GM18861 (cell line): ENCODE measurements around the gene ZFAND2B.

ENCODE experiments used
- ATAC-seq: cut with Tn5 transposase; IDR thresholded peaks from one replicate; pipeline ENCODE4 v1.9.1; 2021; ENCODE audit not compliant: unreplicated experiment

ZFAND2B gene

GRCh38 chr2:219204425-219205164 is 2.0 kb upstream of the ZFAND2B start:
- no peak for ATAC-seq

GRCh38 chr2:219205165-219205538 is 1.4 kb upstream of the ZFAND2B start:
- no peak for ATAC-seq

DNA sequence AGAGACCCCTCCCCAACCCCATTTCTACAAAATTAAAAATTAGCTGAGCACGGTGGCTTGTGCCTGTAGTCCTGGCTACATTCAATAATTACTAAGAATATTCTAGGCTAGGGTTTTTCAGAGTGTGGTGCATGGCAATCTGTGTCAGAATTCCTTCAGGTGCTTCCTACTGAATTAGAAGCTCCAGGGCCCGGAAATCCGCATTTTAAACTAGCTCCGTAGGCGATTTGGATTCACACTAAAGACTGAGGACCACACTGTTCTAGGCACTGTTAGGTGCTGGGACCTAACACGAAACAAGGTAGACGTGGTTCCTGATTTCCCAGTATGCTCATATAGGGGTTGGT is 628 bp upstream of the ZFAND2B start:
- ATAC-seq = no peak

DNA sequence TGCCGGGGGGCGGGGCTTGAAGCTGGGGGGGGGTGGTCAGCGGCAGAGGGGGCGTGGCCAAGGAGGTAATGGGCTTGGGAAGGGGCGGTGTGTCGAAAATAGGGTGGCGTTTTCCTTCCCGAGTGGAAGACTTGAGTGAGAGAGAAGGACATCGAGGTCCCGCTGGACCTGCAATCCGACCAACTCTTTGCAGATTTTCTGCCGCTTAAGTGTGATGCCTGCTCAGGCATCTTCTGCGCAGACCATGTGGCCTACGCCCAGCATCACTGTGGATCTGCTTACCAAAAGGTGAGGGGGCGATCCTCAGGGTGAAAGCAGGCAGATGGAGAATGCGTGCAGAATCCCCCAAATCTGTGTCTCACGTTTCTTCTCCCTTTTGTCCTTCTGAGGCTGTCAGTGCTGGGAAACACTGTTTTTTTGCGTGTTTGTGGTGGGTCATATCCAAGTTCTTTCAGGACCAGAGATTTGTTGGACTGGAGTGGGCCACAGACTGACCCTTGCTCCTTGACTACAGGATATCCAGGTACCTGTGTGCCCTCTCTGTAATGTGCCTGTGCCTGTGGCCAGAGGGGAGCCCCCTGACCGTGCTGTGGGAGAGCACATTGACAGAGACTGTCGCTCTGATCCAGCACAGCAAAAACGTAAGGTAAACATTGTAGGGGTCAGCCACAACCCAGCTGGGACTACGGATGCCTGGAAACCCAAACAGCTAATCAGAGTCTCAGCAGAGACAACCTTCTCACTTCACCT is 727 bp downstream of the ZFAND2B start:
- ATAC-seq = no peak

DNA sequence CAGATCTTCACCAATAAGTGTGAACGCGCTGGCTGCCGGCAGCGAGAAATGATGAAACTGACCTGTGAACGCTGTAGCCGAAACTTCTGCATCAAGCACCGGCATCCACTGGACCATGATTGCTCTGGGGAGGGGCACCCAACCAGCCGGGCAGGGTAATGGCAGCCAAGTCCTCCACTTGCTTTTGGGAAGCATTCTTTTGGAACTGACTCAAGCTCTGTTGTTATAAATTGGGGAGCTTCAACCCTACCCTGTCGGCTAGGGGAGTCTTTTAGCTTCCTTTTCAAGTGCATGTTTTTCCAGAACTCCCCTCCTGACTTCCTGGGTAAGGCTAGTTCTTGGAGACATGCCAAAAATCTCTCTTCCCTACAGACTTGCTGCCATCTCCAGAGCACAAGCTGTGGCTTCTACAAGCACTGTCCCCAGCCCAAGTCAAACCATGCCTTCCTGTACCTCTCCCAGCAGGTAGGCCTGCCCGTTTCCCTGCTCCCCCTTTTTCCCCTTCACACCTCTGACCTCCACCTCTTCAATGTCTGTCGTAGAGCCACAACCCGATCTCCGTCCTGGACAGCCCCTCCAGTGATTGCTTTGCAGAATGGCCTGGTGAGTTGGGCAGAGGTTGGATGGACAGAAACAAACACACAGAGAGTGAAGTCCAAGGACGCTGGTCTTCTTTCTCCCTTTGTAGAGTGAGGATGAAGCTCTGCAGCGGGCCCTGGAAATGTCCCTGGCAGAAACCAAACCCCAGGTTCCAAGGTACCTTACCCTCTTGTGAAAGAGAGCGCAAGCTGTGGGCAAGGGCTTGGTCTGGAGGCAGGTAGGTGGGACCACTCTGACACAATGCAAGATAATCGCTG is 1.5 kb downstream of the ZFAND2B start:
- ATAC-seq = no peak

DNA sequence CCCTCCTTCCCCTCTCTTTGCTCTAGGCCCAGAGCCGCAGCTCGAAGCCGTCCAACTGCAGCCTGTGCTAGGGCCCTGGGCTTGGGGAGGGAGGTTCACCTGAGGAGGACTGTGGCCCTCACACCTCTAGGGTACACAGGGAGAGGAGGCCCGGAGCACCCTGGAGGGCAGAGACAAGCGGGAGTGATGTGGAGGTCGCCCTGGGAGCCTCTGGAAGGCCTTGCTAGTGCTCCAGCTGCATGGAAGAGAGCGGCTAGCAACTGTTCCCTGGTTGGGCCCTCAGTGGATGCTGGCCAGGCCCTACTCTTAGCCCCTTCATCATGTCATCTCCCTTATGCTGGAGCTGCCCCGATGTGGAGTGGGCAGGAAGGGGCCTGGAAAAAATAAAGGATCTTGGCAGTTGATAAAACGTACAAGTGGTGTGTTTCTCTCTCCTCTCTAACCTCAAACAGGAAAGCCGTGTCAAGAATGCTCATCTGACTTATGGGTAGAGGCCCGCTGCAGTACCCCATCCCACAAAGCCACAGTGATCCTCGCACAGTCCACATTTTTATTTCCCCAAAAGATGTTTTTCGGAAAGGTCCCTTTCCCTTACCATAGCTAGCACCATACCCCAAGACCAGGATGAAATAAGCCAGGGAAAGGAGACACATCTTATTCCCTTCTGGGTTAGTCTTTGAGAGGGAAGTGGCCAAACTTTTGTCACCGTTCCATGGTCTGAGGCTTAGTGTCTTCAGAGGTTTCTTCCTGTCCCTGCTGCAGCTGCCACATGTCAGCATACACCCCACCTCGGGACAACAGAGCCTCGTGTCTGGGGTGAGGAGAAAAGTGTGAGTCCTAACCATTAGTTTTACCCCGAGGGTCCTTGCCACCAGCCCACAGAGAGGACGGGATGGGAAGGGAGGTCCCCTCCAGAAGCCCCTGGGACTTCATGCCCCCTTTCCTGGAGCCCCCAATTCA is 2.9 kb downstream of the ZFAND2B start:
- no peak for ATAC-seq

GRCh38 chr2:219210196-219210885 is 3.8 kb downstream of the ZFAND2B start:
- ATAC-seq = no peak

DNA sequence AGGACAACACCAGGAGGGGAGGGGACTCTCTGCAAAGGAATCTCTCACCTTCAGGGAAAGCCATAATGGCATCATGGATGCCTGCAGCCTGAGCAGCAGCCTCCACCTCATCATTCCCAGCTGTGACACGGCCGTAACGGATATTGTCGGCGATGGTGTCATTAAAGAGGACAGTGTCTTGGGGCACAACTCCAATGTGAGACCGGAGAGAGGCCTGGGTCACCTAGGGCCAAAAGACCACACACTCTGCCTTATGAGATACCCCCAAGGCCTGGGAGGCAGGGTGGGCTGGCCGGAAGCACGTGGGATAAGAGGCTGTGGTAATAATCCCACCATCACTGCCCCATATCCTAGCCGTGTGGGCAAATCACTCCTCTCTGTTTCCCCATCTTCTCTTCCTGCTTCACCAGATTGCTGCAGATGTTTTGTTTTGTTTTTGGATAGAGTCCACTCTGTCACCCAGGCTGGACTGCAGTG is 4.3 kb downstream of the ZFAND2B start:
- ATAC-seq = no peak

GRCh38 chr2:219213026-219213415 is 6.4 kb downstream of the ZFAND2B start:
- ATAC-seq = no peak

- no peak for ATAC-seq
Measured at GRCh38 chr2:219213486-219214071, 7.0 kb downstream of the ZFAND2B start.

GRCh38 chr2:219214141-219214540 is 7.6 kb downstream of the ZFAND2B start:
- ATAC-seq = no peak

GRCh38 chr2:219214786-219215185 is 8.2 kb downstream of the ZFAND2B start:
- ATAC-seq = no peak

DNA sequence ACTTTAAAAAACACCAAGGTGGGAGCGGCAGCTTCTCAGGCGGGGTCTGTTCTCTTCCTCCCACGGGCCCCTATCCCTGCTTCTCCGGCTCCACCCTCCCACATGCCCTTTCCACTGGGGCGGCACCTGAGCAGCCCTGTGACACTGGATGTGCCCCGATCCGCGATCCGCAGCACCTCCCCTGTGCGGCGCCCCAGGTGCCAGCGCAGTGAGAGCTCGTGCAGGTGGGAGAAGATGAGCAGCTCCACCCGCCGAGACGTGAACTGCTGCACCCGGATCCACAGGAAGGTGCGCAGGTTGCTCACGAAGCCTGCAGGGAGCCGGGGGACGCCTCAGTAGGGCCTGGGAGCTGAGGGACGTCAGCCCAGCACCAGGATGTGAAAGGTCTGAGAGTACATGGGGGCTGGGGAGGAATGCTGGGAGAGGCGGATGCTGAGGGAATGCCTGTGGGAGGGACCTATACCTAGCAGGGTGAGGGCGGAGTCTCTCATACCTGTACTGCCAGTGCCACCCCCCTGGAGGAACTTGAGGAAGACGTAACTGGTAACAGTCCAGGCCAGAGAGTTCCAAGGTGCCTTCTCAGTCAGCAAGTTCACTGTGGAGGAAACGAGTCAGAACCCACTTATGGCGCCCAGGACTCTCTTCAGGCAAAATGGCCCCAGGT is 9.4 kb downstream of the ZFAND2B start:
- no peak for ATAC-seq

- ATAC-seq = no peak
Measured at GRCh38 chr2:219216535-219216915, 9.9 kb downstream of the ZFAND2B start.

DNA sequence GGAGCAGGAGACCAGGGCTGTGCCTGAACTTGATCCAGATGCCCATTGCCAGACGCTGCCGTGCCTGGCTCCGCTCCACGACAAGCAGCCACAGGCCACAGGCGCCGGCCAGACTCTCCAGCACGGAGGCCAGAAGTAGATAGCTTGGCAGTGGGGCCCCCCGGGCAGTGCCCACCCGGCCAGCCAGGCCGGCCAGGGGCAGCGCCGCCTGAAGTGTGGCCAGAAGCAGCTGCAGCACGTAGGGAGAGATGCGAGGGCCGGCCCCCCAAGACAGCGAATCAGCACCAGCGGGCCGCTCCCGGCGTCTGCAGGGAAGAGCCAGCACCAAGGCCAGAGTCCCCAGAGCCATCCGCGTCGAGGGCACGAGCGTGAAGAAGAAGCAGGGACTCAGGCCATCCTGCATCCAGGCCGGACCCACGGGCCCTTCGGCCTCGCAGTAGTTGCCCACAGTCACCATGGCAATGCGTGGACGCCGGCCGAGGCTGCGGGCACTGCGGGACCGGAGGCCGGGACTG is 11.7 kb downstream of the ZFAND2B start:
- no peak for ATAC-seq

DNA sequence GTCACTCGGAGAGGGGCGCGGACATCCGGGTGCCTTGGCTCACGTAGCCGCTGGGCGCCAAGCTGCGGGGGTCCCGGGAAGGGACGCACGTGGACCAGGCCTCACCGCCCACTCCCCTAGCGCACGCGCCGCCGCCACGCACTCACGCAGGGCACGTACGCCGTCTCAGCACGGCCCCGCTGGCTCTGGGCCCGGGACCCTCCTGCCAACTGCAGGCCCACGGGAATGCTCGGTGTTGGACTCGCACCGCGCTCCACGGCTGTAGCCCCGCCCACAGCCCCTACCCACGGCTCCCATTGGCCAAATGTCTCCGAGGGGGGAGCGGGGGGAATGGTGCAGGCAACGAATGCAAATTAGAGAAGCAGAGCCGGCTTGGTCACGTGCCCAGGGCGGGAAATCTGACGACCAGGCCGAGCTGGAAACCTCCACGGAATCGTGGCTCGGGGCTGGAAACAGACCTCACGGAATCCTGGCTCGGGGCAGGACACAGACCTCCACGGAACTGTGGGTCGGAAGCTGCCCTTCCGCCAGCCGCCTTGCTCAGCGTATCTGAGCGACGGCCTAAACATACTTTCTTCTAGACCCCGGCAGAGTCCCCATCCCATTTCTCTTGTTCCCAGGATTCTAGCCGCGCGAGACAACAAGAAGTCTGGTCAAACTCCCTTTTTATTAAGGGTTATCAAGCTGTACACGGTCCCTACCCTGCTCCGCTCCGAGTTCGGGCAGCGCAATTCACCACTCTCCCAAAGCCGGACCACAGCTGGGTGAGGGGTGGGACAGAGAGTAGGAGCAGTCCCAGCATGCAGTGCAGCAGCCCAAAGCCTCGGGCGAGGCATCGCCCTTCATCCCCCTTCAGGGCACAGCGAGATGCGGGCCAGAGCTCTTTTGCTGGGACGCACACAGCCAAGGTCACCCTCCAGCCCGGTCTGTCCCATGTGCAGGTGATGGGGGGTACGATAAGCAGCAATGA is 12.4 kb downstream of the ZFAND2B start, which contains the start of gene ABCB6:
Gene ABCB6, minus strand, starts transcription at position 227 of the 970 bp plus-strand sequence. CDS start 285 bp downstream, outside the sequence.
- ATAC-seq = peak; percentile 52

DNA sequence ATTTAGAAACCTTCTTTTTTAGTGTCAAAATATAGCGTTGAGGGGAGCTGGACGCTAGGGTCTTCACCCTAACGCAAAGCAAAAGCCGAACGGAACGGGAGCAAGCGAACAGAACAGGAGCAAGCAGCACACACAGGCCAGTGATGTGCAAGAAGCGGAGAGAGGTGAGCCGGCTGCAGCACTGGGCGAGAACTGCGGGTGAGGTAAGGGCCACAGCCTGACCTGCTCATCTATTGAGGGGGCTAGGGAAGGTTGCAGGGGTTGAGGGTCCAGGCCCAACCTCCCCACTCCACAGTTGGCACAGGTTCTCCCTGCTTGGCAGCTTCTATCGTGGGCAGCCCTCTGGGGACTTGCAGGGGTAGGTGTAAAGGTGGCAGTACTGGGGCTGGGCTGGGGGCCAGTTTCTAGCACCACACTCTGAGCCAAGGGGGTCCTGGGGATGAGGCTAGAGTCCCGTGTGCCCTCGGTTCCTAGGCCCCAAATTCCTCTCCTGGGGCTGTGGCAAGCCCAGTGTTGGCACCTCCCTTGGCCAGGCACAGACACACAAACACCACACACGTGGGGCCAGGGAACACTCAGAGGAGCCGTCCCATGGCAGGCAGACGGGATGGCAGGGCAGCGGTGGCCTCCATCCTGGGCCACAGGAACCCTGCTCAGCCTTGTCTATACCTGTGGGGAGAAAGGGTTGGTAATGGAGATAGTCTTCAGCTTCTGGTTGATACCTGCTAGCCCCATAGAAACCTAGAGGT is 13.4 kb downstream of the ZFAND2B start:
- no peak for ATAC-seq
